OCI-LY1 (cell line): ENCODE data around the gene ASTN1.

Source experiments
- H2AFZ ChIP-seq: fragments of 200-600 bp; sonication (generic), shearing (Covaris generic); 2 replicates; pipeline ENCODE4 v1.6.0; 2014; ENCODE audit warnings: antibody characterized with exemption, mild to moderate bottlenecking, low read length
- H3F3A ChIP-seq: fragments of 200-600 bp; sonication (generic), shearing (Covaris generic); 2 replicates; pipeline ENCODE4 v1.6.0; 2014; ENCODE audit warnings: mild to moderate bottlenecking, antibody characterized with exemption, low read length, moderate library complexity; ENCODE audit not compliant: insufficient read depth
- H3K27ac ChIP-seq: fragments of 200-600 bp; sonication (generic); 2 replicates; pipeline ENCODE4 v1.5.1; 2014; ENCODE audit warnings: low read length, mixed run types, mild to moderate bottlenecking, low read depth; ENCODE audit not compliant: poor library complexity, severe bottlenecking
- H3K27me3 ChIP-seq: fragments of 200-600 bp; sonication (generic); 2 replicates; pipeline ENCODE4 v1.6.0; 2014; ENCODE audit warnings: antibody characterized with exemption, mild to moderate bottlenecking, low read length, moderate library complexity; ENCODE audit not compliant: insufficient read depth
- H3K36me3 ChIP-seq: fragments of 200-600 bp; sonication (generic); 2 replicates; pipeline ENCODE4 v1.6.1; 2014; ENCODE audit warnings: mild to moderate bottlenecking, antibody characterized with exemption, low read length, moderate library complexity, mixed read lengths; ENCODE audit not compliant: insufficient read depth
- H3K4me1 ChIP-seq: fragments of 200-600 bp; sonication (generic); 2 replicates; pipeline ENCODE4 v1.5.1; 2014; ENCODE audit warnings: mild to moderate bottlenecking, low read length, moderate library complexity; ENCODE audit not compliant: insufficient read depth, severe bottlenecking
- H3K4me2 ChIP-seq: fragments of 200-600 bp; sonication (generic), shearing (Covaris generic); 2 replicates; pipeline ENCODE4 v1.6.1; 2014; ENCODE audit warnings: low read length
- H3K4me3 ChIP-seq: fragments of 200-600 bp; sonication (generic); 2 replicates; pipeline ENCODE4 v1.5.1; 2014; ENCODE audit warnings: low read length, low read depth, mild to moderate bottlenecking, mixed read lengths; ENCODE audit not compliant: poor library complexity, severe bottlenecking
- H3K79me2 ChIP-seq: fragments of 200-600 bp; shearing (Covaris generic); 2 replicates; pipeline ENCODE4 v1.6.1; 2016; ENCODE audit warnings: mixed run types, low read length, mixed read lengths; ENCODE audit not compliant: insufficient read depth
- H3K9ac ChIP-seq: fragments of 200-600 bp; sonication (generic), shearing (Covaris generic); 2 replicates; pipeline ENCODE4 v1.6.1; 2014; ENCODE audit warnings: mild to moderate bottlenecking, low read length, mixed read lengths
- H3K9me2 ChIP-seq: fragments of 200-600 bp; sonication (generic), shearing (Covaris generic); 2 replicates; pipeline ENCODE4 v1.6.1; 2014; ENCODE audit warnings: low read depth, mild to moderate bottlenecking, low read length, mixed read lengths
- H3K9me3 ChIP-seq: fragments of 200-600 bp; shearing (Covaris generic); 2 replicates; pipeline ENCODE4 v1.6.1; 2014; ENCODE audit warnings: low read length, mixed read lengths
- H4K20me1 ChIP-seq: fragments of 200-600 bp; sonication (generic), shearing (Covaris generic); 2 replicates; pipeline ENCODE4 v1.6.0; 2016; ENCODE audit warnings: mild to moderate bottlenecking, low read length; ENCODE audit not compliant: insufficient read depth
- CTCF ChIP-seq: fragments of 200-600 bp; sonication (generic), shearing (Covaris generic); IDR thresholded peaks from 2 replicates; pipeline ENCODE4 v1.5.1; 2017; ENCODE audit warnings: mild to moderate bottlenecking, antibody characterized with exemption, low read length, moderate library complexity, mixed read lengths
- EZH2 ChIP-seq: fragments of 200-600 bp; sonication (generic), shearing (Covaris generic); IDR thresholded peaks from 2 replicates; pipeline ENCODE4 v1.8.0; 2017; ENCODE audit warnings: borderline replicate concordance, mixed run types, mild to moderate bottlenecking, antibody characterized with exemption, low read length, moderate library complexity, mixed read lengths

ASTN1 gene

GRCh38 chr1:177024623-177025022 is 139.9 kb downstream of the ASTN1 start:
- H3K27me3 ChIP-seq: no peaks in the 10 kb centered on the region
- H3K9me2 ChIP-seq: no peaks in the 10 kb centered on the region
- H3K4me1 ChIP-seq: no peaks in the 10 kb centered on the region
- TF ChIP-seq CTCF: no peak
- TF ChIP-seq EZH2: no peak
- no peak overlapping the region for H3K4me2 ChIP-seq
- no peaks in the 10 kb centered on the region for H3F3A ChIP-seq
- no peaks in the 10 kb centered on the region for H3K79me2 ChIP-seq
- no peak overlapping the region for H2AFZ ChIP-seq
- no peaks in the 10 kb centered on the region for H4K20me1 ChIP-seq
- H3K4me3 ChIP-seq: no peak overlapping the region
- no peak overlapping the region for H3K9ac ChIP-seq
- H3K27ac ChIP-seq: no peak overlapping the region
- H3K36me3 ChIP-seq: no peaks in the 10 kb centered on the region
- no peaks in the 10 kb centered on the region for H3K9me3 ChIP-seq

- no peak overlapping the region for H3K27ac ChIP-seq
- no peak for TF ChIP-seq CTCF
- TF ChIP-seq EZH2: no peak
- no peaks in the 10 kb centered on the region for H3K9me2 ChIP-seq
- no peak overlapping the region for H2AFZ ChIP-seq
- no peaks in the 10 kb centered on the region for H3K27me3 ChIP-seq
- H3K9me3 ChIP-seq: no peaks in the 10 kb centered on the region
- no peaks in the 10 kb centered on the region for H3K79me2 ChIP-seq
- H3K4me2 ChIP-seq: no peak overlapping the region
- H3K9ac ChIP-seq: no peak overlapping the region
- H4K20me1 ChIP-seq: no peaks in the 10 kb centered on the region
- no peaks in the 10 kb centered on the region for H3K36me3 ChIP-seq
- H3K4me1 ChIP-seq: no peaks in the 10 kb centered on the region
- no peaks in the 10 kb centered on the region for H3F3A ChIP-seq
- no peak overlapping the region for H3K4me3 ChIP-seq
These were observed 140.8 kb downstream of the ASTN1 start for GRCh38 chr1:177023726-177024125.

GRCh38 chr1:177023249-177023648 is 141.3 kb downstream of the ASTN1 start:
- no peaks in the 10 kb centered on the region for H3K9me3 ChIP-seq
- no peaks in the 10 kb centered on the region for H3K36me3 ChIP-seq
- no peak overlapping the region for H3K4me3 ChIP-seq
- no peak overlapping the region for H2AFZ ChIP-seq
- no peaks in the 10 kb centered on the region for H3F3A ChIP-seq
- H3K9ac ChIP-seq: no peak overlapping the region
- no peaks in the 10 kb centered on the region for H4K20me1 ChIP-seq
- no peak overlapping the region for H3K4me2 ChIP-seq
- no peak overlapping the region for H3K27ac ChIP-seq
- no peaks in the 10 kb centered on the region for H3K9me2 ChIP-seq
- no peaks in the 10 kb centered on the region for H3K79me2 ChIP-seq
- no peaks in the 10 kb centered on the region for H3K4me1 ChIP-seq
- TF ChIP-seq EZH2: no peak
- TF ChIP-seq CTCF: no peak
- H3K27me3 ChIP-seq: no peaks in the 10 kb centered on the region
